ENCODE measurements around the gene HMG20B.

The HMG20B gene

GRCh38 chr19:3605770-3606169 is 33.0 kb downstream of the HMG20B start:
- DNase-seq = no peak

- no peak for DNase-seq
Observed at GRCh38 chr19:3606174-3606689, 33.5 kb downstream of the HMG20B start.

GRCh38 chr19:3606690-3607289 is 34.0 kb downstream of the HMG20B start, which contains the start of gene TBXA2R:
Gene TBXA2R, minus strand, starts transcription at chr19:3606875. Its CDS starts 6,241 bp downstream, at chr19:3600634.
- peak in 24 of 56 donors; percentile 2 to 67 (median 19) for DNase-seq

- DNase-seq = no peak
Observed at GRCh38 chr19:3607303-3608078, 34.7 kb downstream of the HMG20B start.

- no peak for DNase-seq
Observed at GRCh38 chr19:3608079-3608641, 35.4 kb downstream of the HMG20B start.

GRCh38 chr19:3608750-3609322 is 36.1 kb downstream of the HMG20B start:
- no peak for DNase-seq

- DNase-seq = no peak
Observed at GRCh38 chr19:3609779-3610719, 37.3 kb downstream of the HMG20B start.

GRCh38 chr19:3610745-3611717 is 38.3 kb downstream of the HMG20B start:
- DNase-seq = no peak

- no peak for DNase-seq
Observed at GRCh38 chr19:3611841-3612240, 39.1 kb downstream of the HMG20B start.

- DNase-seq = no peak
Observed at GRCh38 chr19:3612330-3612729, 39.6 kb downstream of the HMG20B start.

GRCh38 chr19:3612901-3613741 is 40.4 kb downstream of the HMG20B start:
- DNase-seq = no peak

- DNase-seq = no peak
Observed at GRCh38 chr19:3613818-3614661, 41.3 kb downstream of the HMG20B start.

GRCh38 chr19:3614858-3615505 is 42.2 kb downstream of the HMG20B start:
- DNase-seq = no peak

GRCh38 chr19:3615524-3616135 is 42.9 kb downstream of the HMG20B start:
- DNase-seq = no peak

GRCh38 chr19:3617463-3617862 is 44.7 kb downstream of the HMG20B start:
- DNase-seq = no peak

- DNase-seq = peak in 39 of 56 donors; percentile 3 to 77 (median 28)
Observed at GRCh38 chr19:3618144-3618810, 45.5 kb downstream of the HMG20B start.

Measured in nucleus accumbens (tissue), 56 donors.